ENCODE data around the gene MCF2L.
"Not testable (repeated sequence)": the region's sequence is repeated elsewhere in the genome, so short reads cannot be mapped to it uniquely, and the experiment has no call there.

MCF2L gene

GRCh38 chr13:113099142-113099541, 130.1 kb downstream of the MCF2L start:
- no peak overlapping the region for H3K4me3 ChIP-seq (ENCODE audit: low read length)
- TF ChIP-seq ZNF274 (IDR thresholded peaks at IDR 0.05; ENCODE audit: low read depth, low read length): no peak

- not testable (repeated sequence) for H3K4me3 ChIP-seq (ENCODE audit: low read length)
Observed at GRCh38 chr13:113102302-113102701, 133.3 kb downstream of the MCF2L start.

GRCh38 chr13:113102727-113103126, 133.7 kb downstream of the MCF2L start:
- H3K4me3 ChIP-seq (ENCODE audit: low read length): no peak overlapping the region
- TF ChIP-seq ZNF274 (IDR thresholded peaks at IDR 0.05; ENCODE audit: low read depth, low read length): no peak

GRCh38 chr13:113103646-113104045, 134.6 kb downstream of the MCF2L start:
- no peak for TF ChIP-seq ZNF274 (IDR thresholded peaks at IDR 0.05; ENCODE audit: low read depth, low read length)
- no peak overlapping the region for H3K4me3 ChIP-seq (ENCODE audit: low read length)

GRCh38 chr13:113105032-113105920, 136.3 kb downstream of the MCF2L start, which contains the start of gene F7:
Gene F7, plus strand, starts transcription at chr13:113105791. Its CDS starts 51 bp downstream, at chr13:113105842.
- H3K4me3 ChIP-seq (ENCODE audit: low read length): no peak within 1 kb of the TSS
- no peak for TF ChIP-seq ZNF274 (IDR thresholded peaks at IDR 0.05; ENCODE audit: low read depth, low read length)

GRCh38 chr13:113105921-113106452, 137.0 kb downstream of the MCF2L start:
- H3K4me3 ChIP-seq (ENCODE audit: low read length): no peak overlapping the region

GRCh38 chr13:113106711-113107351, 137.8 kb downstream of the MCF2L start:
- no peak for TF ChIP-seq ZNF274 (IDR thresholded peaks at IDR 0.05; ENCODE audit: low read depth, low read length)
- no peak overlapping the region for H3K4me3 ChIP-seq (ENCODE audit: low read length)

More at GRCh38 chr13:113105921-113106452, 137.0 kb downstream of the MCF2L start:
- TF ChIP-seq ZNF274 (IDR thresholded peaks at IDR 0.05; ENCODE audit: low read depth, low read length): no peak

GRCh38 chr13:113108521-113108920, 139.5 kb downstream of the MCF2L start:
- not testable (repeated sequence) for H3K4me3 ChIP-seq (ENCODE audit: low read length)

GRCh38 chr13:113109151-113110047, 140.4 kb downstream of the MCF2L start:
- no peak for TF ChIP-seq ZNF274 (IDR thresholded peaks at IDR 0.05; ENCODE audit: low read depth, low read length)
- no peak overlapping the region for H3K4me3 ChIP-seq (ENCODE audit: low read length)

- no peak overlapping the region for H3K4me3 ChIP-seq (ENCODE audit: low read length)
- TF ChIP-seq ZNF274 (IDR thresholded peaks at IDR 0.05; ENCODE audit: low read depth, low read length): no peak
Observed at GRCh38 chr13:113110048-113110851, 141.2 kb downstream of the MCF2L start.

GRCh38 chr13:113110852-113111315, 141.9 kb downstream of the MCF2L start:
- H3K4me3 ChIP-seq (ENCODE audit: low read length): no peak overlapping the region
- no peak for TF ChIP-seq ZNF274 (IDR thresholded peaks at IDR 0.05; ENCODE audit: low read depth, low read length)

- H3K4me3 ChIP-seq (ENCODE audit: low read length): not testable (repeated sequence)
Observed at GRCh38 chr13:113111821-113112220, 142.8 kb downstream of the MCF2L start.

- H3K4me3 ChIP-seq (ENCODE audit: low read length): not testable (repeated sequence)
Observed at GRCh38 chr13:113112475-113112874, 143.5 kb downstream of the MCF2L start.
